ENCODE results near the gene RBMY1F.
"Not testable (repeated sequence)": the region's sequence is repeated elsewhere in the genome, so short reads cannot be mapped to it uniquely, and the experiment has no call there.

RBMY1F gene

GRCh38 chrY:22182823-22183222, at the start of gene RBMY1F:
RBMY1F (minus strand) TSS chrY:22182923; CDS start chrY:22180969, 1,954 bp downstream.
- intact Hi-C loops (cut with DNase I); DNase-seq: not testable (repeated sequence)

- intact Hi-C loops (cut with DNase I); DNase-seq: not testable (repeated sequence)
Observed at GRCh38 chrY:22151144-22151543, 31.6 kb downstream of the RBMY1F start.

GRCh38 chrY:22141011-22141695, 41.6 kb downstream of the RBMY1F start:
- DNase-seq; intact Hi-C loops (cut with DNase I): not testable (repeated sequence)

- intact Hi-C loops (cut with DNase I); DNase-seq: not testable (repeated sequence)
Observed at GRCh38 chrY:22134719-22135118, 48.0 kb downstream of the RBMY1F start.

- DNase-seq; intact Hi-C loops (cut with DNase I): not testable (repeated sequence)
Observed at GRCh38 chrY:22130494-22130893, 52.2 kb downstream of the RBMY1F start.

All from posterior cingulate gyrus (tissue), 11 donors.